IPS-18a (cell line): Measurements from ENCODE around the gene ANK3.
"Not testable (repeated sequence)": the region's sequence is repeated elsewhere in the genome, so short reads cannot be mapped to it uniquely, and the experiment has no call there.

Experiments
- H3K27ac ChIP-seq: one replicate; pipeline ENCODE4 v1.5.1; 2013; ENCODE audit warnings: low read length
- H3K27me3 ChIP-seq: one replicate; pipeline ENCODE4 v1.6.1; 2013; ENCODE audit warnings: mild to moderate bottlenecking, low read length; ENCODE audit not compliant: control insufficient read depth, insufficient read depth
- H3K36me3 ChIP-seq: one replicate; pipeline ENCODE4 v1.6.1; 2013; ENCODE audit warnings: low read depth, low read length; ENCODE audit not compliant: control insufficient read depth
- H3K4me1 ChIP-seq: one replicate; pipeline ENCODE4 v1.6.1; 2013; ENCODE audit warnings: low read depth, low read length; ENCODE audit not compliant: control insufficient read depth
- H3K4me3 ChIP-seq: one replicate; pipeline ENCODE4 v1.5.1; 2013; ENCODE audit warnings: low read length
- H3K9ac ChIP-seq: one replicate; pipeline ENCODE4 v1.6.1; 2013; ENCODE audit warnings: mild to moderate bottlenecking, low read length, moderate library complexity
- H3K9me3 ChIP-seq: one replicate; pipeline ENCODE4 v1.6.1; 2013; ENCODE audit warnings: low read depth, low read length; ENCODE audit not compliant: control insufficient read depth

The ANK3 gene

DNA sequence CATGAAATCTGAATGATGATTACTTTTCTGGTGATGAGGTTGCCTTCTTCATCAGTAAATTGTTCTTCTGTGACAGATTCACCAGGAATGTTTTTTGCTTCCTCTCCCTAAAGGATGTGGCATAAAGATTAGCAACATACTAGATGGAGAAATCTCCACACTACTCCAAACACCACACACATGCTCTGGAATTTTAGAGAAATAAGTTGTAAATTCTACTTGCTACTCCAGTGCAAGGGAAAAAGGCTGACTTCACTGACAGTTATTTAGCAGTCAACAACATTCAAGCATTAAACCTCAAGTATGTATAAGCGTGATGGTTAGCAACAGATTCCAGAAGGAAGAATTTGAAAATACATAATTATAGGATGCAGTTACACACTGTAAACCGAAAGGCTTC lies 345.4 kb downstream of the ANK3 start:
- Histone ChIP-seq H3K27me3 (no peaks in the 10 kb centered on the region), H3K36me3 (no peaks in the 10 kb centered on the region), H3K9me3 (no peaks in the 10 kb centered on the region), H3K27ac (no peak overlapping the region), H3K4me3 (no peak overlapping the region), H3K4me1 (peaks cover 3% of the 10 kb centered on the region), H3K9ac (no peak overlapping the region)

DNA sequence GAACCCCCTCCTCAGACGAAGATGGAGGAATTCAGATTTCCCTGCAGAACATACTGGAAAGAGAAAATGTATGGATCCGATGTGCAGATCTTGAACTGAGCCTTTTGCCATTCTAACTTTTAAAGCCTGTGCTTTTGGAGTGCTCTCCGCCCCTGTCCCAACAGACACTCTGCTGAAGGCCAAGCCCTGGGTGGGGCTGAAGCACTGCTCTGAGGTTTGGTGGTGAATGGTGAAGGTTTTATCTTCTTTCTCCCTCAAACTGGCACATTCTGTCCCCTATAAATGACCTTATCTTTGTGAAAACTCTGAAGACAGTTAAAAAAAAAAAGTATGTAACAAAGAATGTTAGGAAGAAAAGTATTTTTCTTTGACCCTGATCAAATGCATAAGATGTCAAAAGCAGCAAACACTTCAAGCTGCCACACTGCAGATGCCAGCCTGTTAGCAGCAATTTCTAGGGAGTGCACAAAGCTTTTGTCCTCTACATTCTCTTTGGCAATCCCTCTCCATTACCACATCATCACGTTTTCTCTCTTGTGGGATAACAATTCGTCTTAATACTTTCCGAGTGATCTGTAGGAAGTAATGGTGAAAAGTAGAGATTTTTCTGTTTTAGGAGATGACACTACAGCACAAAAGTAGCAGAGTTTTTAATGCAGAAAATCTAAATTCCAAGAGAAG lies 346.0 kb downstream of the ANK3 start:
- Histone ChIP-seq H3K4me1 (peaks cover 3% of the 10 kb centered on the region), H3K27me3 (no peaks in the 10 kb centered on the region), H3K4me3 (no peak overlapping the region), H3K9me3 (no peaks in the 10 kb centered on the region), H3K27ac (no peak overlapping the region), H3K36me3 (no peaks in the 10 kb centered on the region), H3K9ac (no peak overlapping the region)

DNA sequence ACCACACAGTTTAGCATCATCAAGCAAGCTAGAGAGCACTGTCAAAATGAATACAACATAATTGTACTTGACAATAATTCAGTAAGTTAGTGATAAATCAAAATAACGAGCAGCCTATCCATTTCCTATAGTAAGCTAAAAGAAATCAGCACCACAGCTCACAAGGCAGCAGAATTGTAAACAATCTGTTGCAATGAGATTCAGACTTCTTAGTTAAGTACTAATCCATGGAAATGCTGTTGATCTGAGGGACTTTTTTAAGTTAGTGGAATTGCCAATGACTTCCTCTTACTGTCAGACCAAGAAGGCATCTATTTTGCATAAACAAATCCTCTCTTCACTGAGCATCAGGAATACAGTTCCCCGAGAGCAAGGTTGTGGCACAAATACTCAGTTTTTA lies 346.8 kb downstream of the ANK3 start:
- Histone ChIP-seq H3K27ac (no peak overlapping the region), H3K9ac (no peak overlapping the region), H3K27me3 (no peaks in the 10 kb centered on the region), H3K36me3 (no peaks in the 10 kb centered on the region), H3K4me3 (no peak overlapping the region), H3K9me3 (no peaks in the 10 kb centered on the region), H3K4me1 (peaks cover 1% of the 10 kb centered on the region)

DNA sequence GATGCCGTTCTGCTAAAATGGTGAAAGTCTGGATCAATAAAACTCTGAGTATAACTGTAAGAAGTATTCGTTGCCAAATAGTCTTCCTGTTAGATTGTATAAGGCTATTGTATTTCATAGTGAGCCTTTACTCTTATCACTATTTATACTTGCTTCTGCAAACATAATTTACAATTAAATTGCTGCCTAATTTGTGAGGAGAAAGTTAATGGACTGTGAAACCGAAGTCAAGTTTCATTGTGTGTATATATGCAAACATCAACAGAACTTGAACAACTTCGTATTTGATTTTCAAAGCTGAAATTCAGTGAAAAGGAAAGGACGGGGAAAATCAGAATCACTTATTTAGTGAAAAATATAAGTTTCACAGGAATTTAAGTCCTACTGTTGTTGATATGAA lies 347.4 kb downstream of the ANK3 start:
- Histone ChIP-seq H3K4me1 (no peaks in the 10 kb centered on the region), H3K27ac (no peak overlapping the region), H3K9me3 (no peaks in the 10 kb centered on the region), H3K9ac (no peak overlapping the region), H3K27me3 (no peaks in the 10 kb centered on the region), H3K4me3 (no peak overlapping the region), H3K36me3 (no peaks in the 10 kb centered on the region)

DNA sequence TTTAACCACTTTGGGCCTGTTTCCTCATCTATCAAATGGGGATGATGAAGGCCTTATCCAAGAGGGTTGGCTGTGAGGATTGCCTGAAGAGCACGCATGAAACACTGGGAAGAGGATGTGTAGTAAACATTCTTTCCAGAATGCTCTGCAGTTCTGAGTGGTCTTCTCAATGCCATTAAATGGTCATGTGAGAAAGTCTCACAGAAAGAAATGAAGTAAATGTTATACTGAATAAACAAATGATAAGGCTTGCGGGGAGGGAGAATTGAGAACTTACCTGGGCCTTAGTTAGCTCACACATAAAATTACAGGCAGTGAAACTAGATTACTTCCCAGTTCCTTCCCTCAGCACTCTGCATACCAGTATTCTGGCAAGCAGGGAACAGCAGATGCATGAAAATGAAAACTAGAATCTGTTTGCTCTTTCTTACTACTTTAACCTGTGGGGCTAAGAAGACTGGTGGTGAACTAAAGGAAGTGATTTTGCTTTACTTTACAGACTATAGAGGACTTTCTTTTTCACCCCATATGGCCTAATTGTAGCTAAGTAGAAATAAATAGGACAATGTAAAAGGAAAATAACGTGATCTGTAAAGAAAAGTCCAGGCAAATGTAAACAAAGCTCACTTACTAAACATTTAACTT lies 348.1 kb downstream of the ANK3 start:
- Histone ChIP-seq H3K27me3 (no peaks in the 10 kb centered on the region), H3K9ac (no peak overlapping the region), H3K27ac (no peak overlapping the region), H3K4me1 (no peaks in the 10 kb centered on the region), H3K9me3 (no peaks in the 10 kb centered on the region), H3K4me3 (no peak overlapping the region), H3K36me3 (no peaks in the 10 kb centered on the region)

DNA sequence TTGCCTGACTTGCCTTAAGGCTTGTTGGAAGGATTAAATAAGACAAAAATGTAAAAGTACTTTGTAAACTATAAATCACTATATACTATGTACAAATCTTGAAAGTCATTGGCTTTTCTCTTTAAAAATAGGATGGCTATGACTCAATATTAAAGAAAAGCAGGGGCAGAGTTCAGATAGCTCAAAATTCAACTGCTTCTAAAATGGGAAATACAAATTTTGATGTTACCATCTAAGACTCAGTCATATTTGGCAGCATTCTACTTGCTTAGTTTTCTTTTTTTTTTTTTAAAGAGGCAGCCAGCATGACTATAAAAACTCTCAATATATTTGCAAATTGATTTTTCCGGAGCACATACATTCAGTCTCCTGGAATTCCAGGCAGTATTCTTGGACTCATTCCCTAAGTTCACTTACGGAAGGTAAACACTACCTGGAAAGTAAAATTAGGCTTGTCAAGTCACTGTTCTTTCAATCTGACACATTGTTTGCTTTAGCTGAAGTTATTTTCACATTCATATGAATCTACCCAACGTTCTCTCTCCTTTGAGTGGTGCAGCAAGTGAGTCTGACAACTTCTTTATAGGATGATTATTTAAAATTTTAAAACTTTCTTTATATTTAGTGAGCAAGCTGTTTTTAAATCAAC lies 349.5 kb downstream of the ANK3 start:
- Histone ChIP-seq H3K9ac (no peak overlapping the region), H3K27ac (no peak overlapping the region)

DNA sequence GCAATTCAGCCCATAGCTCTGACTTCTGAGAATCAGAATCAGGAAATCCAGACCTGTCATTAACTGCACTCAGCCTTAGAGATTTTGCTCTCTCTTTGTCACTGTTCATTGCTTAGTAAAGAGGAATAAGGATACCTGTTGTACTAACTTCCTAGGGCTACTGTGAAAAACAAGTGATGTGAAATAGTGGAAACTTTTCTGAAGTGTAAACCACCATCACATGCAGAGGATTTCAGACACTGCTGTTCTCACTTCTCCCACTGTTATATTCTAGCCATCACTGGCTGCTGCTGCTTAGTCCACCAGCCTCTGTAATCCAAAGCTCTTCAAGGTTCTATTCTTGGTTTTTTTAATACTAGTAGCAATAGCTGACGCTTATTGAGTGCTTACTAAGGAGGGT lies 353.7 kb downstream of the ANK3 start:
- Histone ChIP-seq H3K27ac (no peak overlapping the region), H3K4me3 (no peak overlapping the region), H3K9me3 (no peaks in the 10 kb centered on the region), H3K9ac (no peak overlapping the region), H3K4me1 (no peaks in the 10 kb centered on the region), H3K36me3 (no peaks in the 10 kb centered on the region), H3K27me3 (no peaks in the 10 kb centered on the region)

More for the DNA sequence above, 349.5 kb downstream of the ANK3 start:
- no peaks in the 10 kb centered on the region for H3K36me3 ChIP-seq
- H3K4me1 ChIP-seq: no peaks in the 10 kb centered on the region
- H3K27me3 ChIP-seq: no peaks in the 10 kb centered on the region
- H3K9me3 ChIP-seq: no peaks in the 10 kb centered on the region
- no peak overlapping the region for H3K4me3 ChIP-seq

DNA sequence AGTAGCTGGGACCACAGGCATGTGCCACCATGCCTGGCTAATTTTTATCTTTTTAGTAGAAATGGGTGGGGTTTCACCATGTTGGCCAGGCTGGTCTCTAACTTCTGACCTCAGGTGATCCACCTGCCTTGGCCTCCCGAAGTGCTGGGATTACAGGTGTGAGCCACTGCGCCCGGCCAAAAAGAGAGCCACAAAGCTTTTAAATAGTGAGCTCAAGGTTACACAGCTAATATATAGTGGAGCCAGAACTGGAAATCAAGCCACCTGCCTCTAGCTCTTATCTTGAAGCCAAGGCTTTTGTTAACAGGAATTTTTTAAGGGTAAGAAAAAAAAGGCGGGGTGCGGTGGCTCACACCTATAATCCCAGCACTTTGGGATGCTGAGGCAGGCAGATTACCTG lies 354.3 kb downstream of the ANK3 start:
- not testable (repeated sequence) for H3K27me3 ChIP-seq, H3K4me3 ChIP-seq, H3K36me3 ChIP-seq, H3K27ac ChIP-seq, H3K9ac ChIP-seq, H3K4me1 ChIP-seq, H3K9me3 ChIP-seq

DNA sequence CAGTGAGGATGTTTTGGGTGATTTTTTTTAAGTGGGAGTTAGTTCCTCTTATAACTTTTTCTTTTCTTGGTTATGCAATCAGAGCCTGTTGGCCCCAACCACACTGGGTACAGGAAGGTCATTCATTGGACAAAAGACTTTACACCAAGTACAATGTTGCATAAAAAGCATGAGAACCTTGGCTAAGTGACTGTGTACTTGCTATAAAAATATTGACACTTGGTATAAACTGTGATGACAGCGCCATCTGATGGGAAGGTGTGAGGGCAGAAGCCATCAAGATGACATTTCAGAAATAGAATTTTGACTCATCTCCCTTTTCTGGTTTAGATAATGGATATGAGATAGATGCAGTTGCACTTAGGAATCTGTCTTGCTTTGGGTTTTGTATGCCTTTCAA lies 357.0 kb downstream of the ANK3 start:
- H3K4me1 ChIP-seq: peaks cover 14% of the 10 kb centered on the region
- no peak overlapping the region for H3K9ac ChIP-seq
- no peak overlapping the region for H3K4me3 ChIP-seq
- no peaks in the 10 kb centered on the region for H3K27me3 ChIP-seq
- no peaks in the 10 kb centered on the region for H3K9me3 ChIP-seq
- no peaks in the 10 kb centered on the region for H3K36me3 ChIP-seq
- no peak overlapping the region for H3K27ac ChIP-seq

DNA sequence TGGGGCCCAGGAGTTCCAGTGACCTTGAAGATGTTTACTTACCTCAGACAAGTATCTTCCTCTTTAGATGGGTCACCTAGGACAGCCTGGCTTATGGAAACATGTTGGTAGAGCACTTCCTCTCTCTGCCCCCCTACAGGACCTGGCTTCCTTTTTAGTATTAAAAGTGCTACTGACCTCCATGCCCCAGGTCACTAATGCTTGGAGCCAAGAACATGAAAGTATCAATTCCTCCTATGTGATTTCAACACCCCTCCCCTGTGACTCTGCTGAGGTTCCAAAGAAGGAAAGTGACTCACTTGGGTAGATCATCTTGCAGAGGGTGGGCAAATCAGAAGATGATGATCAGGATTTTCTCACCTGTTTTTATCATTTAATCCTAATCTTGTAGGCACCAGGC lies 358.0 kb downstream of the ANK3 start:
- no peaks in the 10 kb centered on the region for H3K36me3 ChIP-seq
- no peak overlapping the region for H3K9ac ChIP-seq
- H3K27ac ChIP-seq: no peak overlapping the region
- no peak overlapping the region for H3K4me3 ChIP-seq
- peaks cover 14% of the 10 kb centered on the region for H3K4me1 ChIP-seq
- H3K27me3 ChIP-seq: no peaks in the 10 kb centered on the region
- no peaks in the 10 kb centered on the region for H3K9me3 ChIP-seq

DNA sequence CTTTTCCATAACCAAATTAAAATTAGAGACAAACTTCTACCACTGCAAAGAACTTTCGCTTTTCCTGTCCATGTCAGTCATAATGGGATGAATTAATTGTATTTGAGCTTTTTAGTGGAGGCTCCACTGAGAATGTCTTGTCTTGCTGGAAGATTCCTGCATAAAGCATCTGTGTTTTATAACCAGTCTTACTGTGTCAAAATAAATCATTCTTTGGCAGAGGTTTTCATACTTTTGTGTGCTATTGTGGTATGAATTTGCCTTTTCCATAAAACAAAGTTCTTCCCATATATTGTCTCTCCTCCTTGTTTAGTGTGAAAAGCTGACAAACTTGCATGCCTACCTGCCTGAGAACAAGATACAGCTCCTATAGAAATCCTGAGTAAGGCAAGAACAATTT lies 358.5 kb downstream of the ANK3 start:
- H3K27ac ChIP-seq: no peak overlapping the region

DNA sequence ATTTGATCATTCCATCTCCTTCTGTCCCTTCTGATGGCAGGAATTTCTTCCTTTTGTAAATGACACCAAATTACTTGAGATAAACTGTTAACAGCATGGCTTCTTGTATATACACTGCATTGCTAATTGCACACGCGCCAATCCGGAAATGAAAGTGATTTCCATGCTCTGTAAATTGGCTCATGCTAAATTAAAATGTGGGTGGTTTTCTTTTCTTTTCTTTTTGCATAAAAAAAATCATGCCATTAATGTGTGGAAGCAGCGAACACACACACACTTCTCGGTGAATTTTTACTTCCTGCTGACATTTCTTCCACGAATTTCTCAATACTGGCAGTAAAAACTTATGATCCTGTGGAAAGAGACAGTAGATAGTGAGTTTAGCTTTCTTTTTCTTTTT lies 360.2 kb downstream of the ANK3 start:
- Histone ChIP-seq H3K27me3 (no peaks in the 10 kb centered on the region), H3K9ac (no peak overlapping the region), H3K4me3 (no peak overlapping the region), H3K36me3 (no peaks in the 10 kb centered on the region), H3K4me1 (peaks cover 14% of the 10 kb centered on the region), H3K9me3 (no peaks in the 10 kb centered on the region), H3K27ac (no peak overlapping the region)

More for the DNA sequence above, 358.5 kb downstream of the ANK3 start:
- H3K4me1 ChIP-seq: peaks cover 14% of the 10 kb centered on the region
- no peak overlapping the region for H3K9ac ChIP-seq
- no peak overlapping the region for H3K4me3 ChIP-seq
- no peaks in the 10 kb centered on the region for H3K9me3 ChIP-seq
- no peaks in the 10 kb centered on the region for H3K27me3 ChIP-seq
- no peaks in the 10 kb centered on the region for H3K36me3 ChIP-seq
